Activated naive CD8-positive, alpha-beta T cell treated with anti-CD3 and anti-CD28 coated beads, Interleukin-2, amount 50 U/mL, for 24 hours (primary cell): ENCODE measurements around the gene KRTAP21-1.

Experiments
- ATAC-seq: fragments of 150-1000 bp; cut with Tn5 transposase; one replicate; pipeline ENCODE4 v1.10.0; 2021
- DNase-seq: peaks from one replicate; pipeline ENCODE4 v3.0.0; 2021
- H3K27ac Mint-ChIP-seq: one replicate; pipeline ENCODE4 v1.8.0; 2021; ENCODE audit warnings: mild to moderate bottlenecking, mixed read lengths
- H3K27me3 Mint-ChIP-seq: one replicate; pipeline ENCODE4 v1.8.0; 2021; ENCODE audit warnings: mixed read lengths
- H3K36me3 Mint-ChIP-seq: one replicate; pipeline ENCODE4 v1.8.0; 2021; ENCODE audit warnings: low read depth, mixed read lengths
- H3K4me1 Mint-ChIP-seq: one replicate; pipeline ENCODE4 v1.8.0; 2021; ENCODE audit warnings: mixed read lengths
- H3K4me3 Mint-ChIP-seq: one replicate; pipeline ENCODE4 v1.8.0; 2021; ENCODE audit warnings: mild to moderate bottlenecking, moderate library complexity, mixed read lengths
- H3K9me3 Mint-ChIP-seq: one replicate; pipeline ENCODE4 v1.8.0; 2021; ENCODE audit warnings: mixed read lengths

Gene KRTAP21-1

DNA sequence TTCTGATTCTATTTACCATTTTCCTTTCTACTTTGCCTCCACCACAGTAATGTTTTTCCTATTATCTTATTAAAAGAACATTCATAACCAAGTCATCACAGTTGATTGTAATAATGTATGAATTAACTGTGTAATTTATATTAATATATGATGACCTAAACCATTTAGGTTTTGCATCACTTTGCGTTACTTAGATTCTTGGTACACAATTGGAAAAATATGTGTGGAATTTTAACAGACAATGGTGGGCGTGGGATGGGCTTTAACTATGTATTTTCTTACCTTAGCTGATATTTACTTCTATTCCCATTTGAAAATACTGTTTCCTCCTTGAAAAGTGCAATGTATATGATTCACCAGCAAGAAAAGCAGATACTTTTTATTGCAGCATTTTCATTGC is 40.3 kb downstream of the KRTAP21-1 start:
- Mint-ChIP-seq H3K9me3 (peaks cover 29% of the 10 kb centered on the region), H3K4me1 (peaks cover 38% of the 10 kb centered on the region), H3K27ac (no peak overlapping the region), H3K4me3 (no peak overlapping the region), H3K27me3 (no peaks in the 10 kb centered on the region), H3K36me3 (peaks cover 3% of the 10 kb centered on the region)
- no peak for DNase-seq
- no peak for ATAC-seq

DNA sequence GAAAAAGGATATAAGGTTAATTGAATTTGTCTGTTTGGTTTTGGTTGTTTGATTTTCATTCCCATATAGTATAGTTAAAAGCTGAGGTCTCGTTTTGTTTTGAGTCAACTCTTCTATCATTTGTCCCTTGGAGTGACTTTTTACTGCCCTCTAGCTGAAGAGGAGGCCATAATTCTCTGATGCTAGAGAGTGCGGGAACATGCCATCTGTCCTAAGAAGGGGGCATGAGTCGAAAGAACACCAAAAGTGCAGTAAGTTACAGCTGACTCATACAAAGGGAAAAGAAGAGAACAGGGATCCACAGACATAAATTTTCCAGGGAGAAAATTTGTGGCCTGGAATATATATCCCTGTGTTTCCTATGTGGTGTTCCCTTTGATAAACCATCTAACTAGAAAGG is 40.8 kb downstream of the KRTAP21-1 start:
- Mint-ChIP-seq H3K27me3 (no peaks in the 10 kb centered on the region), H3K27ac (no peak overlapping the region), H3K4me1 (peaks cover 35% of the 10 kb centered on the region), H3K36me3 (peaks cover 3% of the 10 kb centered on the region), H3K4me3 (no peak overlapping the region), H3K9me3 (peaks cover 29% of the 10 kb centered on the region)
- DNase-seq (no peak), ATAC-seq (no peak)

DNA sequence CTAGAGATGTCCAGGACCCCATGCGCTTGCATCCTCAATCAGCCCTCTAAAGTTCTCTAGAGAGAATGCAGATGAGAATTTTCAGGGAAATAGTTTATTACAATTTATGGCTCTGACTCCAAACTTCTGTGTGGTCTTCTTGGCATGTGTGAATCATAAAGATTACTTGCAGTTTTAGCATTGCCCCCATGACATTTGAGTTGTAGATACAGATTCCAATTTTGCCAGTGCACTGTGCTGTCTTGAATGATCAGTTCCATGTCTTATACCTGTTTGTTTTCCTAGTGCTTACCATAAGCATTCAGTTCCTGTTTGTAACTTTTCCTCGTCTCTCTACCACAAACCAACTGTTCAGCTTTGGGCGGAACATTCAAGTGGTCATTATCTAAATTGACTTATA is 41.5 kb downstream of the KRTAP21-1 start:
- no peaks in the 10 kb centered on the region for H3K27me3 Mint-ChIP-seq
- H3K27ac Mint-ChIP-seq: no peak overlapping the region
- ATAC-seq: no peak
- no peak overlapping the region for H3K4me3 Mint-ChIP-seq
- no peak for DNase-seq
- H3K4me1 Mint-ChIP-seq: peaks cover 28% of the 10 kb centered on the region
- H3K9me3 Mint-ChIP-seq: peaks cover 29% of the 10 kb centered on the region
- H3K36me3 Mint-ChIP-seq: peaks cover 3% of the 10 kb centered on the region

DNA sequence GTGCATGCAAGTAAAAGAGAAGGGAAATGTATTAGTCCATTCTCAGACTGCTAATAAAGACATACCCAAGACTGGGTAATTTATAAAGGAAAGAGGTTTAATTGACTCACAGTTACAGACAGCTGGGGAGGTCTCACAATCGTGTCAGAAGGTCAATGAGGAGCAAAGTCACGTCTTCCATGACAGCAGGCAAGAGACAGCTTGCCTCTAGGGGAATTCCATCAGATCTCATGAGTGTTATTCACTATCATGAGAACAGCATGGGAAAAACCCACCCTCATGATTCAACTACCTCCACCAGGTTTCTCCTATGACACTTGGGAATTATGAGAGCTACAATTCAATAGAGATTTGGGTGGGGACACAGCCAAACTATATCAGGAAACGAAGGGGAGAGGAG is 44.7 kb downstream of the KRTAP21-1 start:
- no peak overlapping the region for H3K4me3 Mint-ChIP-seq
- H3K36me3 Mint-ChIP-seq: no peaks in the 10 kb centered on the region
- H3K4me1 Mint-ChIP-seq: peaks cover 15% of the 10 kb centered on the region
- H3K27ac Mint-ChIP-seq: peak overlapping the region; percentile 89
- H3K27me3 Mint-ChIP-seq: no peaks in the 10 kb centered on the region
- DNase-seq: no peak
- peak; percentile 86 for ATAC-seq
- peaks cover 22% of the 10 kb centered on the region for H3K9me3 Mint-ChIP-seq

DNA sequence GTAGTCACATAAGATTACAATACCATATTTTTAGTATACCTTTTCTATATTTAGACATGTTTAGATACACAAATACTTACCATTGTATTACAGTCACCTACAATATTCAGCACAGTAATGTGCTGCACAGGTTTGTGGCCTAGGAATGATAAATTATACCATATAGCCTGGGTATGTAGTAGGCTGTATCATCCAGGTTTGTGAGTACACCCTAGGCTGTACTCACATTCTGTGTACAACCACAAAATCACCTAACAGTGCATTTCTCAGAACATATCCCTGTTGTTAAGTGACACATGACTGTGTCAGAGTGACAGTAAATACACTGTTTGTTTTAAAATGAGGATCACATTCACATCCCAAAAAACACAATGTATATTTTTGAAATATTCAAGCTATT is 47.8 kb downstream of the KRTAP21-1 start:
- Mint-ChIP-seq H3K27ac (no peak overlapping the region), H3K9me3 (peaks cover 13% of the 10 kb centered on the region), H3K4me3 (no peak overlapping the region), H3K36me3 (no peaks in the 10 kb centered on the region), H3K4me1 (peaks cover 12% of the 10 kb centered on the region), H3K27me3 (no peaks in the 10 kb centered on the region)
- DNase-seq (no peak), ATAC-seq (no peak)
